Right cardiac atrium (tissue), 5 donors: Measurements from ENCODE around the gene RASEF. TPM values are rescaled to one million over a fixed set of nuclear protein-coding genes. Genes with fewer than 3 reads are reported as not detected.

Experiments
- ATAC-seq, 2 donors: fragments of 200-7000 bp; cut with Tn5 transposase; one replicate each; pipeline versions ENCODE4 v1.8.0 to v1.9.1; 2020; ENCODE audit warnings: moderate library complexity in 2 of 2, mild to moderate bottlenecking in 1 of 2
- DNase-seq, 3 donors: peaks; one replicate each; pipeline ENCODE4 v3.0.0-alpha.2; 2020
- H3K27ac ChIP-seq: one replicate; pipeline ENCODE4 v1.5.1; 2013; ENCODE audit warnings: mild to moderate bottlenecking, low read length, control low read depth, moderate library complexity
- H3K27me3 ChIP-seq: one replicate; pipeline ENCODE4 v1.6.1; 2013; ENCODE audit not compliant: control insufficient read depth, insufficient read depth
- H3K4me1 ChIP-seq: one replicate; pipeline ENCODE4 v1.6.1; 2013; ENCODE audit warnings: low read length; ENCODE audit not compliant: control insufficient read depth, insufficient read depth
- H3K4me3 ChIP-seq: one replicate; pipeline ENCODE4 v1.5.1; 2013; ENCODE audit warnings: low read length, control low read depth
- H3K9me3 ChIP-seq: one replicate; pipeline ENCODE4 v1.6.1; 2013; ENCODE audit warnings: low read length; ENCODE audit not compliant: control insufficient read depth
- WGBS: extraction: QIAGEN DNeasy Blood & Tissue Kit; methylation state at CpG from one replicate; pipeline ENCODE4 v1.1.7; 2013; 5-methylcytosine and 5-hydroxymethylcytosine counted together
- intact Hi-C, 4 donors: fragments of 100-400 bp; cut with DNase I; formaldehyde crosslinking; loops; one replicate each; pipeline versions ENCODE4 v1.11.0 to v1.14.0; 2022 to 2023
- polyA plus RNA-seq: library from polyadenylated mRNA; stranded (reverse); fragments of 200-250 nt; gene quantifications from one replicate; pipeline ENCODE4 v1.2.3, GENCODE V29; 2013
- total RNA-seq, 4 donors: library from RNA; stranded (reverse); fragmentation: NEBNext Ultra II Directional; extraction: Animal tissue kit (Norgen Biotek cat#: 25700); gene quantifications; one replicate each; pipeline ENCODE4 v1.2.1, GENCODE V29; 2021
- donor health status: healthy with polysubstance abuse.
- donor health status: DM: no; HTN: yes; CAD: no.
- donor health status: DM: no; HTN: no; CAD: no.
- donor health status: DM: no; HTN: yes; CAD: no; lungs with severe emphysema.
- donor health status: DM: yes; HTN: yes; CAD: no.

Gene RASEF
- total and polyA plus RNA-seq, 5 donors, result 0.02 to 0.17 (median 0.15) TPM; not detected in 2

DNA sequence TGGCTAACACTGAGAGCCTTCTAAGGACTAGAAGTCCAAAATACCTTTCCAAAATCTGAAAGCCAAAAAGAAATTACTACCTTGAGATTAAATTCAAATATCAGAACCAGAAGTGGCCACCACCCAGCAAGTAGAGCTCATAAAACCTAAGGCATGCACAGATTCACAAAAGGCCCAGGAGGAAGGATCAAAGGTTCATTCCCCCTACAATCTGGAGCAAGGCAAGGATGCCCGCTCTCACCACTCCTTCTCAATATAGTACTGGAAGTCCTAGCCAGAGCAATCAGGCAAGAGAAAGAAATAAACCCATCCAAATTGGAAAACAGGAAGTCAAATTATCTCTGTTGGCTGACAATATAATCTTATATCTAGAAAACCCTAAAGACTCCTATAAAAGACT, 6.0 kb downstream of the RASEF start:
- H3K27ac ChIP-seq, result no peak overlapping the region
- no peaks in the 10 kb centered on the region for H3K4me1 ChIP-seq
- no peaks in the 10 kb centered on the region for H3K9me3 ChIP-seq
- DNase-seq, result no peak
- intact Hi-C loops, result no loop called here
- WGBS, result 92% methylated on average over 1 of the region's 1 CpG
- no peak overlapping the region for H3K4me3 ChIP-seq
- no peaks in the 10 kb centered on the region for H3K27me3 ChIP-seq
- no peak for ATAC-seq

- DNase-seq, result no peak
- Histone ChIP-seq H3K27ac (no peak overlapping the region), H3K9me3 (no peaks in the 10 kb centered on the region), H3K27me3 (no peaks in the 10 kb centered on the region), H3K4me3 (no peak overlapping the region), H3K4me1 (no peaks in the 10 kb centered on the region)
- WGBS, result 82% methylated on average over 2 of the region's 2 CpGs
- no peak for ATAC-seq
- intact Hi-C loops, result no loop called here
These were observed 6.8 kb downstream of the RASEF start for GRCh38 chr9:83056174-83056573.

DNA sequence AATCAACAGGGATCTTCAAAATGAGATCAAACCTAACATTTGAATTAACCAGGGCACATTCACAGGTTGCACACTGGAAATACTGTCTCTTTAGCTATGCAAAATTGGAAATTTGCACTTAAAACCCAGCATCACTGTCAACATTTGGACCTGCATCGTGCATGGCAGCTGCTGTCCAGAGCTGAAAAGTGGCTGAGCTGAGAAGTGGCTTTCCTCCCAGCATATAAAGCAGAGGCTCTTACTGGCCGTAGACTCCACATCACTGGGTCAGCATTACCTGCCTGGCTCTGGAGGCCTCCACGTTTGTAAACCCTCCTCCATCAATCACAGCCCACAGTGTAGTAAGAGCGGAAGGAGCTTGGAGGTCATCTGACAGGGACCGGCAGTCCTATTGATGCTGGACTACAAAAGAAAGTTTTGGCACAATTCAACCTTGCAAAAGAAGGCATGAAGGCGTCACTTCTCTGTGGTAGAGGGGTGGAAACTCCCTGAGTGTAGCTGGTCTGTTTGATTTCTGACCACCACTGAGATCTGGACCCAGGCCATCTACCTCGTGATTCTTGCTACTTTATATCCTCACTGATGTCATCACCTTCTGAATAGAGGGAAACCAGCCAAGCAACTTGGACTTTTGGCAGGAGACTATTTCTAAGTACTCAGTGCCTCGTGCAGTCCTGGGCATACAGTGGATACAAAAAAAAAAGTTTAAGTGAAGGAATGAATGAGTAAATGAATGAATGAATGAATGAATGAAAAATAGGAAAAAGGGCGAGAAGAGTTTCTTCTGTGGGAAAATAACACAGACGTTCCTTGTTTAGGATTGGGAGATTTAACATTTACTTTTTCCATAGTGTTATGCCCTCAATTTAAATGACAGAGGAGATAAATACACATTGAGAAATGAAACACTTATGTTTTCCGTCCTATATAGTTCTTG, 14.8 kb downstream of the RASEF start:
- ATAC-seq (no peak), DNase-seq (peak in 1 of 3 donors; percentile 34)
- no peak overlapping the region for H3K4me3 ChIP-seq
- no peak overlapping the region for H3K27ac ChIP-seq
- intact Hi-C loops, result no loop called here
- no peaks in the 10 kb centered on the region for H3K9me3 ChIP-seq
- H3K4me1 ChIP-seq, result no peaks in the 10 kb centered on the region
- WGBS, result 30% methylated on average over 11 of the region's 11 CpGs
- no peaks in the 10 kb centered on the region for H3K27me3 ChIP-seq

DNA sequence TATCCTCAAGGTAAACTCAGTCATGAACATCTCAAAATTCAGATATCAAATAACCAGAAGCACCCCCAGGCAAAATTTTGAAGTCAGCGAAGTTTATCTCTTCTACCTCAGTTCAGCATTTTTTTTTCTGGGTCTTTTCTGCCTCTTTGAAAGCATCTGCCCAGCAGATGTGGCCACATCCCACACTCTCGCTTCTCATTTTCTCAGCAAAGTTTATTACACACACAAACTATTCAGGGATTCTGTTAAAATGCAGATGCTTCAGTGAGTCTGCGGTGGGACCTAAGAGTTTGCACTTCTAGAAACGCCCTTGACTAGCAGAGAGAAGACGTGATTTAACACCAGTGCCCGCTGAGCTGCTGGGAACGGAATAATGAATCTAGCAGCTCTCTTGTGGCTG, 19.3 kb downstream of the RASEF start:
- no peak for DNase-seq
- Histone ChIP-seq H3K27me3 (no peaks in the 10 kb centered on the region), H3K4me1 (no peaks in the 10 kb centered on the region), H3K4me3 (no peak overlapping the region), H3K27ac (no peak overlapping the region), H3K9me3 (no peaks in the 10 kb centered on the region)
- no peak for ATAC-seq
- intact Hi-C loops, result no loop called here
- WGBS, result 73% methylated on average over 7 of the region's 7 CpGs

- no peak for ATAC-seq
- Histone ChIP-seq H3K9me3 (no peaks in the 10 kb centered on the region), H3K4me3 (no peak overlapping the region), H3K4me1 (no peaks in the 10 kb centered on the region), H3K27me3 (no peaks in the 10 kb centered on the region), H3K27ac (no peak overlapping the region)
- 56% methylated on average over 1 of the region's 1 CpG for WGBS
- no peak for DNase-seq
- intact Hi-C loops, result no loop called here
These were observed 21.2 kb downstream of the RASEF start for GRCh38 chr9:83041771-83042170.

GRCh38 chr9:83039303-83039702, 23.6 kb downstream of the RASEF start:
- intact Hi-C loops, result no loop called here
- 81% methylated on average over 5 of the region's 5 CpGs for WGBS
- DNase-seq (no peak), ATAC-seq (no peak)
- Histone ChIP-seq H3K27me3 (no peaks in the 10 kb centered on the region), H3K27ac (no peak overlapping the region), H3K4me3 (no peak overlapping the region), H3K9me3 (no peaks in the 10 kb centered on the region), H3K4me1 (no peaks in the 10 kb centered on the region)

GRCh38 chr9:83036043-83036442, 26.9 kb downstream of the RASEF start:
- ATAC-seq, result no peak
- intact Hi-C loops, result no loop called here

GRCh38 chr9:83035143-83035542, 27.8 kb downstream of the RASEF start:
- 84% methylated on average over 2 of the region's 2 CpGs for WGBS
- H3K4me3 ChIP-seq, result no peak overlapping the region
- ATAC-seq (no peak), DNase-seq (no peak)
- no peaks in the 10 kb centered on the region for H3K4me1 ChIP-seq
- intact Hi-C loops, result no loop called here
- no peaks in the 10 kb centered on the region for H3K27me3 ChIP-seq
- H3K9me3 ChIP-seq, result no peaks in the 10 kb centered on the region
- no peak overlapping the region for H3K27ac ChIP-seq

More at GRCh38 chr9:83036043-83036442, 26.9 kb downstream of the RASEF start:
- H3K9me3 ChIP-seq, result no peaks in the 10 kb centered on the region
- H3K27me3 ChIP-seq, result no peaks in the 10 kb centered on the region
- H3K4me1 ChIP-seq, result no peaks in the 10 kb centered on the region
- no peak overlapping the region for H3K4me3 ChIP-seq
- 39% methylated on average over 2 of the region's 2 CpGs for WGBS
- no peak overlapping the region for H3K27ac ChIP-seq
- DNase-seq, result no peak

DNA sequence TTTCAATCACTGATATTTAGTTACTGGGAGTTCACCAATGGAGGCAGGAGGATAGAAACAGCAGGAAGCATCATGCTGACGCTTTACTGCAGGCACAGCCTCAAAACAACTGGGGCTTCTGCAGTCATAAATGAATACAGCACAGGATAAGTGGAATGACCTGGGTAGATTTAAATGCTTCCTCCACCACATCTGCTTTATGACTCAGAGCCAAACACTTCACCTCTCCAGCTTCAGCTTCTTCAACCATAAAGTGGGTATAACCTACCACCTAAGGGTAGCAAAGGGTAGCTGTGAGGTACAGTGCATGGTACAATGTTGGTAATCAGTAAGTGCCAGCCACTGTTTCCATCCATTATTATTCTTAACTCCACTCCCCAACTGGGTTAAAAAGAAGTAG, 28.4 kb downstream of the RASEF start:
- Histone ChIP-seq H3K27ac (no peak overlapping the region), H3K27me3 (no peaks in the 10 kb centered on the region), H3K4me3 (no peak overlapping the region), H3K9me3 (no peaks in the 10 kb centered on the region), H3K4me1 (no peaks in the 10 kb centered on the region)
- 66% methylated on average over 1 of the region's 1 CpG for WGBS
- no peak for DNase-seq
- no peak for ATAC-seq
- intact Hi-C loops, result no loop called here

- H3K27ac ChIP-seq, result no peak overlapping the region
- no peak overlapping the region for H3K4me3 ChIP-seq
- H3K9me3 ChIP-seq, result no peaks in the 10 kb centered on the region
- DNase-seq (no peak), ATAC-seq (no peak)
- 28% methylated on average over 1 of the region's 1 CpG for WGBS
- H3K27me3 ChIP-seq, result no peaks in the 10 kb centered on the region
- intact Hi-C loops, result no loop called here
- no peaks in the 10 kb centered on the region for H3K4me1 ChIP-seq
These were observed 28.9 kb downstream of the RASEF start for GRCh38 chr9:83034026-83034425.

DNA sequence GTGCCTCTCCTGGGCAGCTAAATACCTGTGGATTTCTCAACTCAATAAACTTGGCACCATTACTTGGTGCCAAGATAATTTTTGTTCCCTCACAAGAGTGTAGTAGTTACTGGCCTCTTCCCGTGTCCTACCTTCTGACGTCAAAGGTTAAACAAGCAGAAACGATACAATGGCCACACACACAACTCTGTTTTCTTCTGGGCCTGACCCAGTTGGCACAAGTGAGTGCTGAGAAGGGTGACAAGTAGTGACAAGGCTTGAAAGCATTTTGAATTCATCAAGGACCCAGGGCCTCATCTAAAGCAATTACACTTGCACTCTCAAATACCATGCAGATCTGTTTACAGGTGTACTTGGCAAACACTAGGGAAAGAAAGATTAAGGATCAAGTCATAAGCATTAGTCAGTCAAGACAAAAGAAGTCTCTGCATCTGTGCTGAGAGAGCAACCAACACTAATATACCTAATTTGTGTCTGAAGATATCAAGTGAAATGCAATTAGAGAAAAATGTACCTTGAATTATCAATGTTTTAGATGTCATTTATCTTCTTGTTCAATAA, 30.8 kb downstream of the RASEF start:
- ATAC-seq, result no peak
- DNase-seq, result no peak
- H3K27me3 ChIP-seq, result no peaks in the 10 kb centered on the region
- no peak overlapping the region for H3K27ac ChIP-seq
- H3K4me3 ChIP-seq, result no peak overlapping the region
- H3K9me3 ChIP-seq, result no peaks in the 10 kb centered on the region
- 53% methylated on average over 3 of the region's 3 CpGs for WGBS
- intact Hi-C loops, result no loop called here
- H3K4me1 ChIP-seq, result no peaks in the 10 kb centered on the region
